SK-N-SH (cell line): ENCODE results near the gene CD38. TPM values are rescaled to one million over a fixed set of nuclear protein-coding genes. Genes with fewer than 3 reads are reported as not detected.

ENCODE experiments used
- CTCF ChIA-PET: fragments of 300-600, 350-600 bp; formaldehyde crosslinking; extraction: SDS; loops from one replicate; lab custom pipeline; 2021; lab: Yijun Ruan, JAX
- POLR2A ChIA-PET: fragments of 350-600 bp; sonication (Branson Sonifier 250); formaldehyde crosslinking; extraction: SDS; loops from one replicate; lab custom pipeline; 2020; ENCODE audit warnings: antibody characterized with exemption, inconsistent platforms; lab: Yijun Ruan, JAX
- DNase-seq: peaks from one replicate; pipeline ENCODE4 v3.0.0; 2012
- H2AFZ ChIP-seq: fragments of 200-600 bp; sonication (generic); 2 replicates; pipeline ENCODE4 v1.8.1; 2016; ENCODE audit warnings: antibody characterized with exemption, mild to moderate bottlenecking, low read depth
- H3F3A ChIP-seq: fragments of 200-600 bp; sonication (generic); replicated peaks from 2 replicates; pipeline ENCODE3; 2016; ENCODE audit warnings: antibody characterized with exemption, mild to moderate bottlenecking; ENCODE audit not compliant: insufficient read depth
- H3K27ac ChIP-seq, 2 experiments: fragments of 200-500 bp in 1 of 2; fragments of 200-600 bp in 1 of 2; sonication (Bioruptor generic) in 1 of 2; sonication (generic), shearing (Covaris generic) in 1 of 2; 2 replicates each; pipeline versions ENCODE4 v1.5.1 to v1.6.1; 2014 to 2016; ENCODE audit warnings: low read depth in 2 of 2, inconsistent platforms in 1 of 2, low read length in 1 of 2, mild to moderate bottlenecking in 1 of 2, mixed read lengths in 1 of 2
- H3K27me3 ChIP-seq: fragments of 200-600 bp; sonication (generic), shearing (Covaris generic); 2 replicates; pipeline ENCODE4 v1.6.1; 2016; ENCODE audit warnings: mixed run types; ENCODE audit not compliant: insufficient read depth
- H3K36me3 ChIP-seq, 2 experiments: fragments of 200-500 bp in 1 of 2; fragments of 200-600 bp in 1 of 2; sonication (Bioruptor generic) in 1 of 2; sonication (generic) in 1 of 2; replicated peaks in 1 of 2; 2 replicates each; pipeline versions ENCODE3 to v1.5.1; 2014 to 2016; ENCODE audit warnings: low read length in 1 of 2, mild to moderate bottlenecking in 1 of 2; ENCODE audit not compliant: insufficient read depth in 2 of 2, control insufficient read depth in 1 of 2
- H3K4me1 ChIP-seq, 2 experiments: fragments of 200-500 bp in 1 of 2; fragments of 200-600 bp in 1 of 2; sonication (Bioruptor generic) in 1 of 2; sonication (generic), shearing (Covaris generic) in 1 of 2; 2 replicates each; pipeline versions ENCODE4 v1.5.1 to v1.6.1; 2014 to 2016; ENCODE audit warnings: low read depth in 1 of 2, low read length in 1 of 2, mixed run types in 1 of 2; ENCODE audit not compliant: insufficient read depth in 2 of 2, control insufficient read depth in 1 of 2
- H3K4me2 ChIP-seq: fragments of 200-600 bp; sonication (generic), shearing (Covaris generic); 2 replicates; pipeline ENCODE4 v1.6.1; 2017; ENCODE audit warnings: mixed run types
- H3K4me3 ChIP-seq, 2 experiments: fragments of 200-500 bp in 1 of 2; fragments of 200-600 bp in 1 of 2; sonication (Bioruptor generic) in 1 of 2; sonication (generic), shearing (Covaris generic) in 1 of 2; 2 replicates each; pipeline versions ENCODE4 v1.5.1 to v1.8.1; 2014 to 2016; ENCODE audit warnings: low read depth in 2 of 2, inconsistent platforms in 1 of 2, low read length in 1 of 2, mild to moderate bottlenecking in 1 of 2, mixed read lengths in 1 of 2, moderate library complexity in 1 of 2
- H3K79me2 ChIP-seq: fragments of 200-600 bp; sonication (generic); 2 replicates; pipeline ENCODE4 v1.8.1; 2017; ENCODE audit warnings: mild to moderate bottlenecking; ENCODE audit not compliant: insufficient read depth
- H3K9ac ChIP-seq: fragments of 200-600 bp; sonication (generic); 2 replicates; pipeline ENCODE4 v1.6.1; 2017; ENCODE audit warnings: mixed run types
- H3K9me2 ChIP-seq: fragments of 200-600 bp; sonication (generic); 2 replicates; pipeline ENCODE4 v1.6.1; 2017; ENCODE audit warnings: mixed run types
- H3K9me3 ChIP-seq: fragments of 200-600 bp; sonication (generic); 2 replicates; pipeline ENCODE4 v1.6.1; 2017; ENCODE audit warnings: mixed run types, mild to moderate bottlenecking, moderate library complexity
- H4K20me1 ChIP-seq: fragments of 200-600 bp; sonication (generic); 2 replicates; pipeline ENCODE4 v1.6.1; 2017; ENCODE audit warnings: mild to moderate bottlenecking, mixed run types; ENCODE audit not compliant: insufficient read depth
- ELF1 ChIP-seq: IDR thresholded peaks from 2 replicates; pipeline ENCODE4 v1.4.0; 2012
- EP300 ChIP-seq, 2 experiments: IDR thresholded peaks; 2 replicates each; pipeline versions ENCODE4 v1.4.0 to v1.6.1; 2012; ENCODE audit warnings: borderline replicate concordance in 1 of 2, low read depth in 1 of 2, low read length in 1 of 2
- EZH2phosphoT487 ChIP-seq: fragments of 200-600 bp; sonication (generic); IDR thresholded peaks from 2 replicates; pipeline ENCODE4 v1.6.1; 2017; ENCODE audit warnings: low read depth, mixed run types, mild to moderate bottlenecking, antibody characterized with exemption, moderate library complexity, borderline replicate concordance
- FOSL2 ChIP-seq: IDR thresholded peaks from 2 replicates; pipeline ENCODE4 v1.4.0; 2012; ENCODE audit warnings: low read depth, mild to moderate bottlenecking, moderate library complexity, borderline replicate concordance
- FOXJ3 ChIP-seq: sonication (generic); formaldehyde crosslinking; IDR thresholded peaks from 2 replicates; pipeline ENCODE4 v1.5.1; 2020; ENCODE audit warnings: mild to moderate bottlenecking, missing genetic modification reagents
- FOXM1 ChIP-seq: IDR thresholded peaks from 2 replicates; pipeline ENCODE4 v1.4.0; 2012; ENCODE audit warnings: low read depth, mild to moderate bottlenecking
- GABPA ChIP-seq: IDR thresholded peaks from 2 replicates; pipeline ENCODE4 v1.4.0; 2012; ENCODE audit warnings: low read depth, mild to moderate bottlenecking
- JUND ChIP-seq: IDR thresholded peaks from 2 replicates; pipeline ENCODE4 v1.4.0; 2012
- MXI1 ChIP-seq: IDR thresholded peaks from 2 replicates; pipeline ENCODE4 v1.6.1; 2012; ENCODE audit warnings: mild to moderate bottlenecking, low read depth, low read length, improper control_type of control experiment
- POLR2AphosphoS5 ChIP-seq: IDR thresholded peaks from 2 replicates; pipeline ENCODE4 v1.6.1; 2012; ENCODE audit warnings: low read depth, low read length
- RAD21 ChIP-seq: IDR thresholded peaks from 2 replicates; pipeline ENCODE4 v1.6.1; 2012; ENCODE audit warnings: mild to moderate bottlenecking, low read length
- RFX5 ChIP-seq: IDR thresholded peaks from 2 replicates; pipeline ENCODE4 v1.6.1; 2012; ENCODE audit warnings: mild to moderate bottlenecking, improper control_type of control experiment, low read length
- RXRA ChIP-seq: IDR thresholded peaks from 2 replicates; pipeline ENCODE4 v1.4.0; 2012; ENCODE audit warnings: low read depth, mild to moderate bottlenecking, borderline replicate concordance
- TAF1 ChIP-seq: IDR thresholded peaks from 2 replicates; pipeline ENCODE4 v1.6.1; 2012; ENCODE audit warnings: low read depth, mild to moderate bottlenecking, low read length, moderate library complexity, borderline replicate concordance
- TEAD4 ChIP-seq: IDR thresholded peaks from 2 replicates; pipeline ENCODE4 v1.4.0; 2012; ENCODE audit warnings: mild to moderate bottlenecking, borderline replicate concordance; ENCODE audit not compliant: insufficient read depth
- WGBS: methylation state at CpG from one replicate; pipeline ENCODE4 v1.1.6; 2017; ENCODE audit warnings: low lambda C conversion rate; 5-methylcytosine and 5-hydroxymethylcytosine counted together
- polyA plus RNA-seq, 3 experiments: library from polyadenylated mRNA; depleted of rRNA; stranded (reverse); fragments of >200 nt; gene quantifications; 2 replicates each; pipeline ENCODE4 v1.2.3, GENCODE V29; 2012
- TF ChIP-seq, protein P1 (sequence below): IDR thresholded peaks from 2 replicates; pipeline ENCODE4; 2012
- TF ChIP-seq, protein P2 (sequence below): fragments of 200-600 bp; sonication (generic); IDR thresholded peaks from 2 replicates; pipeline ENCODE4 v1.6.1; 2017; ENCODE audit warnings: antibody characterized with exemption, mild to moderate bottlenecking, moderate library complexity

Gene CD38
- polyA plus RNA-seq, 1 of the 3 experiments (the other 2 are of a cell fraction) = 0.02 TPM

- WGBS = 72% methylated on average over 2 of the region's 2 CpGs
- no peak overlapping the region for H2AFZ ChIP-seq
- H3K27me3 ChIP-seq = peaks cover 4% of the 10 kb centered on the region; the same call in 1 of the 2 replicates
- no peaks in the 10 kb centered on the region for H3F3A ChIP-seq
- ChIA-PET POLR2A (interaction anchor here (0.5 kb wide), 1 partner anchor 25 kb away, joined by 4 read pairs; no protein-coding TSS in a partner anchor), CTCF (interaction anchor here (1.0 to 2.8 kb wide), 3 partner anchors 11 to 65 kb away, joined by 3 to 31 read pairs (median 4); no protein-coding TSS in a partner anchor)
- no peaks in the 10 kb centered on the region for H3K36me3 ChIP-seq
- no peaks in the 10 kb centered on the region; the same call in 1 of the 2 replicates for H3K9me3 ChIP-seq
- no peak overlapping the region for H3K4me2 ChIP-seq
- no peak overlapping the region for H3K4me3 ChIP-seq
- peaks cover 3 to 5% of the 10 kb centered on the region in 2 experiments; a peak in 3 of 4 replicates for H3K4me1 ChIP-seq
- no peaks in the 10 kb centered on the region for H3K9me2 ChIP-seq
- no peak overlapping the region for H3K9ac ChIP-seq
- H3K79me2 ChIP-seq = no peaks in the 10 kb centered on the region
- no peak for DNase-seq
- TF ChIP-seq TAF1 (no peak), FOSL2 (no peak)
- H4K20me1 ChIP-seq = no peaks in the 10 kb centered on the region
- peak overlapping the region in 1 of 2 experiments; percentile 87; a peak in 2 of 4 replicates for H3K27ac ChIP-seq
Observed at GRCh38 chr4:15794426-15794825, 16.3 kb downstream of the CD38 start.

- TF ChIP-seq FOSL2 (no peak), FOXM1 (no peak), ELF1 (no peak), EZH2phosphoT487 (no peak), EP300 (IDR thresholded peaks at IDR 0.05; ENCODE audit: borderline replicate concordance in 1 of 2, low read depth in 1 of 2, low read length in 1 of 2) (no peak), MXI1 (no peak)
- TF ChIP-seq, all 33 proteins: peak for 0
Observed at GRCh38 chr4:15794905-15795304, 16.8 kb downstream of the CD38 start.

DNA sequence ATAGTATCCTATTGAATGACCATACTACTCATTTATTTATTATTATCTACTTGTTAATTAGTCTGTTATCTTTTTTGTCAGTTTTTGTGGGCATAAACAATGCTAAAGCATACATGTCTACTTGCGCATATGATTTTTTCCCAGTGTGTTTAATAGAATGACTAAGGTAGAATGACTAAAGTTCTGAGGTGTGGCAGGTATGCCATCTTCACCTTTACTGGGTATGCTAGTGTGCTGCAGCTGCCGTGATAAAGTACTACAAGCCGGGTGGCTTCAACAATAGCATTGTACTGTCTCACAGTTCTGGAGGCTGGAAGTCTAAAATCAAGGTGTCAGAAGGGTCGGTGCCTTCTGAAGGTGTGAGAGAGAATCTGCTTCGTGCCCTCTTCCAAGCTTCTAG lies 19.2 kb downstream of the CD38 start:
- DNase-seq = no peak
- H3K4me3 ChIP-seq = no peak overlapping the region
- ChIA-PET CTCF (no interaction called here), POLR2A (no interaction called here)
- H3K4me2 ChIP-seq = no peak overlapping the region
- no peak overlapping the region for H3K27ac ChIP-seq
- H2AFZ ChIP-seq = no peak overlapping the region
- no peaks in the 10 kb centered on the region for H3F3A ChIP-seq
- peaks cover 3 to 5% of the 10 kb centered on the region in 2 experiments; a peak in 3 of 4 replicates for H3K4me1 ChIP-seq
- peaks cover 8% of the 10 kb centered on the region; the same call in 1 of the 2 replicates for H3K27me3 ChIP-seq
- H3K79me2 ChIP-seq = no peaks in the 10 kb centered on the region
- H3K9ac ChIP-seq = no peak overlapping the region
- no peaks in the 10 kb centered on the region for H4K20me1 ChIP-seq
- 68% methylated on average over 5 of the region's 5 CpGs for WGBS
- no peak for TF ChIP-seq JUND
- no peak for TF ChIP-seq POLR2AphosphoS5
- no peak for TF ChIP-seq RFX5
- no peak for TF ChIP-seq FOXJ3 (CRISPR knock-in tag)
- no peak for TF ChIP-seq GABPA
- TF ChIP-seq TAF1 = no peak
- TF ChIP-seq TEAD4 = no peak
- TF ChIP-seq, protein P1, sequence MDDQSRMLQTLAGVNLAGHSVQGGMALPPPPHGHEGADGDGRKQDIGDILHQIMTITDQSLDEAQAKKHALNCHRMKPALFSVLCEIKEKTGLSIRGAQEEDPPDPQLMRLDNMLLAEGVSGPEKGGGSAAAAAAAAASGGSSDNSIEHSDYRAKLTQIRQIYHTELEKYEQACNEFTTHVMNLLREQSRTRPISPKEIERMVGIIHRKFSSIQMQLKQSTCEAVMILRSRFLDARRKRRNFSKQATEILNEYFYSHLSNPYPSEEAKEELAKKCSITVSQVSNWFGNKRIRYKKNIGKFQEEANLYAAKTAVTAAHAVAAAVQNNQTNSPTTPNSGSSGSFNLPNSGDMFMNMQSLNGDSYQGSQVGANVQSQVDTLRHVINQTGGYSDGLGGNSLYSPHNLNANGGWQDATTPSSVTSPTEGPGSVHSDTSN = no peak
- no peak for TF ChIP-seq RAD21
- no peak for TF ChIP-seq RXRA
- no peak for TF ChIP-seq FOXM1
- TF ChIP-seq, protein P2, sequence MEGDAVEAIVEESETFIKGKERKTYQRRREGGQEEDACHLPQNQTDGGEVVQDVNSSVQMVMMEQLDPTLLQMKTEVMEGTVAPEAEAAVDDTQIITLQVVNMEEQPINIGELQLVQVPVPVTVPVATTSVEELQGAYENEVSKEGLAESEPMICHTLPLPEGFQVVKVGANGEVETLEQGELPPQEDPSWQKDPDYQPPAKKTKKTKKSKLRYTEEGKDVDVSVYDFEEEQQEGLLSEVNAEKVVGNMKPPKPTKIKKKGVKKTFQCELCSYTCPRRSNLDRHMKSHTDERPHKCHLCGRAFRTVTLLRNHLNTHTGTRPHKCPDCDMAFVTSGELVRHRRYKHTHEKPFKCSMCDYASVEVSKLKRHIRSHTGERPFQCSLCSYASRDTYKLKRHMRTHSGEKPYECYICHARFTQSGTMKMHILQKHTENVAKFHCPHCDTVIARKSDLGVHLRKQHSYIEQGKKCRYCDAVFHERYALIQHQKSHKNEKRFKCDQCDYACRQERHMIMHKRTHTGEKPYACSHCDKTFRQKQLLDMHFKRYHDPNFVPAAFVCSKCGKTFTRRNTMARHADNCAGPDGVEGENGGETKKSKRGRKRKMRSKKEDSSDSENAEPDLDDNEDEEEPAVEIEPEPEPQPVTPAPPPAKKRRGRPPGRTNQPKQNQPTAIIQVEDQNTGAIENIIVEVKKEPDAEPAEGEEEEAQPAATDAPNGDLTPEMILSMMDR = no peak
- H3K9me3 ChIP-seq = peaks cover 10% of the 10 kb centered on the region; the same call in 1 of the 2 replicates
- no peaks in the 10 kb centered on the region for H3K36me3 ChIP-seq
- H3K9me2 ChIP-seq = no peaks in the 10 kb centered on the region

More at GRCh38 chr4:15794905-15795304, 16.8 kb downstream of the CD38 start:
- WGBS = 15% methylated on average over 1 of the region's 1 CpG
- H3K9me2 ChIP-seq = no peaks in the 10 kb centered on the region
- H3F3A ChIP-seq = no peaks in the 10 kb centered on the region
- no peak overlapping the region for H3K4me2 ChIP-seq
- H3K36me3 ChIP-seq = no peaks in the 10 kb centered on the region
- H3K9ac ChIP-seq = no peak overlapping the region
- peaks cover 3 to 5% of the 10 kb centered on the region in 2 experiments; a peak in 3 of 4 replicates for H3K4me1 ChIP-seq
- H3K9me3 ChIP-seq = no peaks in the 10 kb centered on the region; the same call in 1 of the 2 replicates
- POLR2A ChIA-PET = interaction anchor here (0.5 kb wide), 1 partner anchor 26 kb away, joined by 4 read pairs; no protein-coding TSS in a partner anchor
- H3K27ac ChIP-seq = peak overlapping the region in 1 of 2 experiments; percentile 87; a peak in 1 of 4 replicates
- no peaks in the 10 kb centered on the region for H4K20me1 ChIP-seq
- no peak overlapping the region for H2AFZ ChIP-seq
- CTCF ChIA-PET = interaction anchor here (1.0 to 2.8 kb wide), 4 partner anchors 10 to 176 kb away, joined by 3 to 31 read pairs (median 4); no protein-coding TSS in a partner anchor
- H3K4me3 ChIP-seq = no peak overlapping the region
- H3K79me2 ChIP-seq = no peaks in the 10 kb centered on the region
- DNase-seq = no peak
- H3K27me3 ChIP-seq = peaks cover 8% of the 10 kb centered on the region; the same call in 1 of the 2 replicates
